Measurements from ENCODE around the gene MACROD1. TPM values are rescaled to one million over a fixed set of nuclear protein-coding genes. Genes with fewer than 3 reads are reported as not detected.

The MACROD1 gene
- total RNA-seq, 1 donor from 2014 or later: 3.4 TPM

DNA sequence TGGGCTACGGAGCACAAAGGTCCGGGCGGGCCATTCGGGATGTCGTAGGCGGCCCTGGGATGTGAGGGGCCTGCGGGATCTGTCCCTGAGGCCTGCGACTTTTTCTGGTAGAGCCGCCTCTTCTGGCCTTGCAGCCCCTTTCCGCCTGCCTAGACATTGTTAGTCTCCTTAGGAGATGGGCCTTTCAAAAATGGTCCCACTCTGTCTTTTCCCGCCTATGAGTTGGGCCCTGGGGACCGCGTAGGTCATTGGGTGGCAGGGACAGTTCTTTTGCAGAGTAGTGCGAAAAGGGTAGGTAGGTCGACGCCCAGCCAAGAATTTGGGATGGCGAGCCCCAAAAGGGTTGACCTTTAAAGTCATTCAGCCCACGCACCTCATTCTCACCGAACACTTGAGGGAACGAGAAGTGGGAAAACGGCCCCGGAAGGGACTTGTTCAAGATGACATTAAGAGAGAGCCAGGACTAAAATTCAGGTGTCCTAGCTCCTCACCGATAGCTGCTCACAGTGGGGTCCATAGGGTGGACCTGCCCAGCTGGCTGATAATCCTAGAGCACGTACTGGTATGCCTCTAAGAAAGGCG is 178.9 kb downstream of the MACROD1 start:
- Mint-ChIP-seq H3K4me1 (ENCODE audit: low read depth, unreplicated experiment) (peaks cover 9% of the 10 kb centered on the region), H3K9me3 (ENCODE audit: unreplicated experiment) (no peaks in the 10 kb centered on the region), H3K27ac (ENCODE audit: unreplicated experiment) (no peak overlapping the region), H3K36me3 (ENCODE audit: low read depth, unreplicated experiment) (peaks cover 16% of the 10 kb centered on the region), H3K27me3 (ENCODE audit: low read depth, unreplicated experiment) (no peaks in the 10 kb centered on the region), H3K4me3 (ENCODE audit: unreplicated experiment) (peak overlapping the region; percentile 85)
- DNase-seq (ENCODE audit: low read depth) (no peak), FAIRE-seq (no peak)
- H4K20me1 ChIP-seq (ENCODE audit: insufficient read depth, low read length): peaks cover 46% of the 10 kb centered on the region
- no peaks in the 10 kb centered on the region for H3K27me3 ChIP-seq (ENCODE audit: insufficient read depth, low read length)
- H3K9me3 ChIP-seq (ENCODE audit: insufficient read depth, low read depth, low read length): no peaks in the 10 kb centered on the region
- peaks cover 6% of the 10 kb centered on the region for H3K36me3 ChIP-seq (ENCODE audit: insufficient read depth, low read length)
- H3K4me1 ChIP-seq (ENCODE audit: insufficient read depth, low read length): peaks cover 16% of the 10 kb centered on the region
- peak overlapping the region; percentile 92 for H3K9ac ChIP-seq (ENCODE audit: low read length)
- peak overlapping the region; percentile 80 for H3K4me3 ChIP-seq (ENCODE audit: insufficient read depth, low read depth, low read length)
- H3K27ac ChIP-seq (ENCODE audit: low read depth, low read length): peak overlapping the region; percentile 72
- H3K4me2 ChIP-seq (ENCODE audit: low read length): peak overlapping the region; percentile 87
- peak overlapping the region; percentile 69 for H2AFZ ChIP-seq (ENCODE audit: low read depth, low read length)
- no peak for TF ChIP-seq EZH2 (IDR thresholded peaks at IDR 0.05; ENCODE audit: insufficient read depth, low read length)
- TF ChIP-seq, protein P1, sequence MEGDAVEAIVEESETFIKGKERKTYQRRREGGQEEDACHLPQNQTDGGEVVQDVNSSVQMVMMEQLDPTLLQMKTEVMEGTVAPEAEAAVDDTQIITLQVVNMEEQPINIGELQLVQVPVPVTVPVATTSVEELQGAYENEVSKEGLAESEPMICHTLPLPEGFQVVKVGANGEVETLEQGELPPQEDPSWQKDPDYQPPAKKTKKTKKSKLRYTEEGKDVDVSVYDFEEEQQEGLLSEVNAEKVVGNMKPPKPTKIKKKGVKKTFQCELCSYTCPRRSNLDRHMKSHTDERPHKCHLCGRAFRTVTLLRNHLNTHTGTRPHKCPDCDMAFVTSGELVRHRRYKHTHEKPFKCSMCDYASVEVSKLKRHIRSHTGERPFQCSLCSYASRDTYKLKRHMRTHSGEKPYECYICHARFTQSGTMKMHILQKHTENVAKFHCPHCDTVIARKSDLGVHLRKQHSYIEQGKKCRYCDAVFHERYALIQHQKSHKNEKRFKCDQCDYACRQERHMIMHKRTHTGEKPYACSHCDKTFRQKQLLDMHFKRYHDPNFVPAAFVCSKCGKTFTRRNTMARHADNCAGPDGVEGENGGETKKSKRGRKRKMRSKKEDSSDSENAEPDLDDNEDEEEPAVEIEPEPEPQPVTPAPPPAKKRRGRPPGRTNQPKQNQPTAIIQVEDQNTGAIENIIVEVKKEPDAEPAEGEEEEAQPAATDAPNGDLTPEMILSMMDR (IDR thresholded peaks at IDR 0.05; ENCODE audit: insufficient read depth, low read depth, low read length): no peak
- peaks cover 50% of the 10 kb centered on the region for H3K79me2 ChIP-seq (ENCODE audit: insufficient read depth, low read length)

DNA sequence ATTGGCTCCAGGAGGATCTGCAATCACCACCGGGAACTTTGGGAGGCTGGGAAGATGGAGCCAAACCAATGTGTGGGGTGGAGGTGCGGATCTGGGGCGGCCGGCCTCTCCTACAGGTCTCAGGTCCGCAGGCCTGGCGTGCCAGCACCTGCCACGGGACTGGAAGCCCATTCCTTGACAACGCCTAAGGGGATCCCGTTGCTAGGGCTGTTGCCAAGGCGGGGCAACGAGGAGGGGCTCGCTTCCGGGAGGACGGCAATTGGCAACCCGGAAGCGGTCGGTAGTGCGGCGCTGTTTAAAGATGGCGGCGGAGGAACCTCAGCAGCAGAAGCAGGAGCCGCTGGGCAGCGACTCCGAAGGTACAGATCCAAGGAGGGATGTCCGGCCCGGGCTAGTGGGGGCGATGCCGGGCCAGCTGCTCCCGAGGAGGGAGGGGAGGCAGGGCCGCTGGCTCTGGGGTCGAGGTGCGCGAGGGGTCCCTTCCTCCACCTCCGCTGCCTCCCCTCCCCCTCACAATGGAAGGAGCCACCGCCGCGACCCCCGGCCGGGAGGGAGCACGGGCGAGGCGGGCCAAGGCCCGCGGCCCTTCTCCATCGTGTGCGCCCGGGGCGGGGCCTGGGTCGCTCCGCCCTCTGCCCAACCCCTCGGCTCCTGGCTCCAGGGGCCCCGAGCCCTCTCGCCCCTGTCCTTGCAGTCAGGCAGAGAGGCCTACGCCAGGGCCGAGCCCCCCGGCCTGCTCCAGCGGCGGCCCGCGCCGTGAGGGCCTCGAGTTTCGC is 179.6 kb downstream of the MACROD1 start, which contains the start of gene OTUB1:
TSS of gene OTUB1 (plus strand) at position 283 of the 776 bp plus-strand sequence. CDS start at position 302, 19 bp downstream.
- peaks cover 13% of the 10 kb centered on the region for H3K36me3 Mint-ChIP-seq (ENCODE audit: low read depth, unreplicated experiment)
- H3K4me3 Mint-ChIP-seq (ENCODE audit: unreplicated experiment): peak within 1 kb of the TSS; percentile 94
- H3K27me3 ChIP-seq (ENCODE audit: insufficient read depth, low read length): no peaks in the 10 kb centered on the region
- H3K4me3 ChIP-seq (ENCODE audit: insufficient read depth, low read depth, low read length): peak within 1 kb of the TSS; percentile 80
- H3K9ac ChIP-seq (ENCODE audit: low read length): peak within 1 kb of the TSS; percentile 92
- FAIRE-seq (no peak), DNase-seq (ENCODE audit: low read depth) (peak; percentile 77)
- peaks cover 6% of the 10 kb centered on the region for H3K36me3 ChIP-seq (ENCODE audit: insufficient read depth, low read length)
- peaks cover 20% of the 10 kb centered on the region for H3K4me1 ChIP-seq (ENCODE audit: insufficient read depth, low read length)
- H3K27me3 Mint-ChIP-seq (ENCODE audit: low read depth, unreplicated experiment): no peaks in the 10 kb centered on the region
- H3K4me1 Mint-ChIP-seq (ENCODE audit: low read depth, unreplicated experiment): peaks cover 9% of the 10 kb centered on the region
- H3K79me2 ChIP-seq (ENCODE audit: insufficient read depth, low read length): peaks cover 51% of the 10 kb centered on the region
- H3K27ac Mint-ChIP-seq (ENCODE audit: unreplicated experiment): peak within 1 kb of the TSS; percentile 98
- no peaks in the 10 kb centered on the region for H3K9me3 Mint-ChIP-seq (ENCODE audit: unreplicated experiment)
- H3K9me3 ChIP-seq (ENCODE audit: insufficient read depth, low read depth, low read length): no peaks in the 10 kb centered on the region
- TF ChIP-seq, protein P1 (IDR thresholded peaks at IDR 0.05; ENCODE audit: insufficient read depth, low read depth, low read length): no peak
- no peak for TF ChIP-seq EZH2 (IDR thresholded peaks at IDR 0.05; ENCODE audit: insufficient read depth, low read length)
- H4K20me1 ChIP-seq (ENCODE audit: insufficient read depth, low read length): peaks cover 43% of the 10 kb centered on the region
- H2AFZ ChIP-seq (ENCODE audit: low read depth, low read length): peak within 1 kb of the TSS; percentile 69
- H3K4me2 ChIP-seq (ENCODE audit: low read length): peak within 1 kb of the TSS; percentile 87
- peak within 1 kb of the TSS; percentile 72 for H3K27ac ChIP-seq (ENCODE audit: low read depth, low read length)

Data from astrocyte (in vitro differentiated cells and primary cell).